ENCODE measurements around the gene DENND1A.

DNA sequence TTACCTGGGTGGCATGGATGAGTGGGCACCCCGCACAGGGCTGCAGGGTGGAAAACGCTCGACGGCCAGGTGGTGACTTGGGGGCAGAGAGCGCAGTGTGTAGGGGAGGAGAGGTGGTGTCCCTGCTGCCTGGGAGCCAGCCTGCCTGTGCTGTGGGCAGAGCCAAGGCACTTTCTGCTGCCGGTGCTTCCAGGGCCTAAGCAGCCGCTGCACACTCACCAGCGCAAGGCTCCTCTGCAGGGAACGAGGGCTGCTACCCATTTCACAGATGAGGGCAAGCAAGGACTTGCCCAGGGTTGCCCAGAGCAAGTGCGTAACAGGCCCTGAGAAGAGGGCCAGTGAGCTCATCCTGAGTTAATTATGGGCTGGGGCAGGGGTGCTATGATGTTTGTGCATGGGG lies 511.4 kb downstream of the DENND1A start:
- TF ChIP-seq POLR2A (IDR thresholded peaks at IDR 0.05): no peak
- TF ChIP-seq, protein P1, sequence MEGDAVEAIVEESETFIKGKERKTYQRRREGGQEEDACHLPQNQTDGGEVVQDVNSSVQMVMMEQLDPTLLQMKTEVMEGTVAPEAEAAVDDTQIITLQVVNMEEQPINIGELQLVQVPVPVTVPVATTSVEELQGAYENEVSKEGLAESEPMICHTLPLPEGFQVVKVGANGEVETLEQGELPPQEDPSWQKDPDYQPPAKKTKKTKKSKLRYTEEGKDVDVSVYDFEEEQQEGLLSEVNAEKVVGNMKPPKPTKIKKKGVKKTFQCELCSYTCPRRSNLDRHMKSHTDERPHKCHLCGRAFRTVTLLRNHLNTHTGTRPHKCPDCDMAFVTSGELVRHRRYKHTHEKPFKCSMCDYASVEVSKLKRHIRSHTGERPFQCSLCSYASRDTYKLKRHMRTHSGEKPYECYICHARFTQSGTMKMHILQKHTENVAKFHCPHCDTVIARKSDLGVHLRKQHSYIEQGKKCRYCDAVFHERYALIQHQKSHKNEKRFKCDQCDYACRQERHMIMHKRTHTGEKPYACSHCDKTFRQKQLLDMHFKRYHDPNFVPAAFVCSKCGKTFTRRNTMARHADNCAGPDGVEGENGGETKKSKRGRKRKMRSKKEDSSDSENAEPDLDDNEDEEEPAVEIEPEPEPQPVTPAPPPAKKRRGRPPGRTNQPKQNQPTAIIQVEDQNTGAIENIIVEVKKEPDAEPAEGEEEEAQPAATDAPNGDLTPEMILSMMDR (IDR thresholded peaks at IDR 0.05): no peak
